HEK293 (cell line): Measurements from ENCODE around the gene MLF2.

ENCODE experiments used
- CTCF ChIA-PET: fragments of 350-600 bp; formaldehyde crosslinking; extraction: SDS; loops from one replicate; lab custom pipeline; 2021; ENCODE audit warnings: antibody characterized with exemption; lab: Yijun Ruan, JAX
- POLR2A ChIA-PET: fragments of 300-600 bp; formaldehyde crosslinking; extraction: SDS; loops from one replicate; lab custom pipeline; 2020; ENCODE audit warnings: antibody characterized with exemption, inconsistent platforms; lab: Yijun Ruan, JAX
- H3K27ac ChIP-seq: fragments of 200-500 bp; sonication (Bioruptor generic); 2 replicates; pipeline ENCODE4 v1.5.1; 2014; ENCODE audit warnings: low read depth, low read length, control low read depth, inconsistent platforms; ENCODE audit errors: extremely low read depth
- H3K36me3 ChIP-seq, 2 experiments: fragments of 200-500 bp in 1 of 2; sonication (Bioruptor generic) in 1 of 2; 1 replicate in 1 of 2; 2 replicates in 1 of 2; pipeline ENCODE4 v1.5.1; 2014 to 2017; ENCODE audit warnings: inconsistent platforms in 2 of 2, low read length in 2 of 2; ENCODE audit not compliant: control insufficient read depth in 2 of 2, insufficient read depth in 1 of 2
- H3K4me1 ChIP-seq: fragments of 200-500 bp; sonication (Bioruptor generic); 2 replicates; pipeline ENCODE4 v1.5.1; 2014; ENCODE audit warnings: mild to moderate bottlenecking, low read length, inconsistent platforms; ENCODE audit not compliant: control insufficient read depth, insufficient read depth
- H3K4me3 ChIP-seq: 2 replicates; pipeline ENCODE4 v1.5.1; 2011; ENCODE audit warnings: low read depth, mild to moderate bottlenecking, control low read depth, low read length, moderate library complexity
- H3K9me3 ChIP-seq: fragments of 200-500 bp; sonication (Bioruptor generic); 2 replicates; pipeline ENCODE4 v1.5.1; 2014; ENCODE audit warnings: low read depth, low read length, inconsistent platforms; ENCODE audit not compliant: control insufficient read depth, insufficient read depth
- OVOL3 ChIP-seq: fragments of 450-650 bp; formaldehyde crosslinking; IDR thresholded peaks from 2 replicates; pipeline ENCODE4 v1.5.1; 2016; ENCODE audit warnings: missing biosample characterization, missing genetic modification characterization
- PBX3 ChIP-seq: sonication (generic); formaldehyde crosslinking; IDR thresholded peaks from 2 replicates; pipeline ENCODE4 v1.8.1; 2022; ENCODE audit warnings: mild to moderate bottlenecking, moderate library complexity, missing genetic modification reagents
- PRDM4 ChIP-seq: fragments of 450-650 bp; formaldehyde crosslinking; IDR thresholded peaks from 2 replicates; pipeline ENCODE4 v1.5.1; 2017; ENCODE audit warnings: missing biosample characterization, missing genetic modification characterization
- SCRT1 ChIP-seq: fragments of 450-650 bp; formaldehyde crosslinking; IDR thresholded peaks from 2 replicates; pipeline ENCODE4 v1.5.1; 2016; ENCODE audit warnings: missing biosample characterization, missing genetic modification characterization, borderline replicate concordance
- SETDB1 ChIP-seq: IDR thresholded peaks from one replicate; pipeline ENCODE4 v1.6.1; 2017; ENCODE audit warnings: mild to moderate bottlenecking, low read length, moderate library complexity, mixed read lengths; ENCODE audit not compliant: insufficient read length
- ZNF157 ChIP-seq: fragments of 450-650 bp; formaldehyde crosslinking; IDR thresholded peaks from 2 replicates; pipeline ENCODE4 v1.5.1; 2016; ENCODE audit warnings: missing biosample characterization, missing genetic modification characterization
- ZNF169 ChIP-seq: fragments of 450-650 bp; formaldehyde crosslinking; IDR thresholded peaks from 2 replicates; pipeline ENCODE4 v1.5.1; 2016; ENCODE audit warnings: missing biosample characterization, missing genetic modification characterization
- ZNF248 ChIP-seq: fragments of 450-650 bp; formaldehyde crosslinking; IDR thresholded peaks from 2 replicates; pipeline ENCODE4 v1.5.1; 2017; ENCODE audit warnings: missing biosample characterization, missing genetic modification characterization
- ZNF433 ChIP-seq: fragments of 450-650 bp; formaldehyde crosslinking; IDR thresholded peaks from 2 replicates; pipeline ENCODE4 v1.5.1; 2016; ENCODE audit warnings: missing biosample characterization, missing genetic modification characterization, low read depth
- ZNF645 ChIP-seq: fragments of 450-650 bp; formaldehyde crosslinking; IDR thresholded peaks from 2 replicates; pipeline ENCODE4; 2016; ENCODE audit warnings: missing biosample characterization, missing genetic modification characterization
- ZNF654 ChIP-seq: fragments of 450-650 bp; formaldehyde crosslinking; IDR thresholded peaks from 2 replicates; pipeline ENCODE4 v1.5.1; 2016; ENCODE audit warnings: low read depth, missing biosample characterization, missing genetic modification characterization
- ZNF777 ChIP-seq: fragments of 450-650 bp; formaldehyde crosslinking; IDR thresholded peaks from 2 replicates; pipeline ENCODE4 v1.5.1; 2017; ENCODE audit warnings: missing biosample characterization, missing genetic modification characterization, borderline replicate concordance
- ZNF830 ChIP-seq: fragments of 450-650 bp; IDR thresholded peaks from 2 replicates; pipeline ENCODE4 v1.5.0; 2018; ENCODE audit warnings: missing biosample characterization, missing genetic modification characterization, low read depth, mild to moderate bottlenecking, moderate library complexity
- TF ChIP-seq, protein P1 (sequence below): fragments of 450-650 bp; IDR thresholded peaks from 2 replicates; pipeline ENCODE4 v1.5.1; 2018; ENCODE audit warnings: missing biosample characterization, mild to moderate bottlenecking, missing genetic modification characterization
- TF ChIP-seq, protein P2 (sequence below): fragments of 450-650 bp; formaldehyde crosslinking; IDR thresholded peaks from 2 replicates; pipeline ENCODE4 v1.5.1; 2016; ENCODE audit warnings: missing biosample characterization, missing genetic modification characterization
- TF ChIP-seq, protein P3 (sequence below): fragments of 450-650 bp; formaldehyde crosslinking; IDR thresholded peaks from 2 replicates; pipeline ENCODE4 v1.5.1; 2016; ENCODE audit warnings: missing biosample characterization, missing genetic modification characterization

Gene MLF2

GRCh38 chr12:6745741-6746525 is 7.0 kb downstream of the MLF2 start:
- ChIA-PET POLR2A (interaction anchor here (0.6 to 1.2 kb wide), 3 partner anchors 22 to 105 kb away, joined by 3 to 4 read pairs (median 3); partner anchors contain the start of genes CDCA3 and COPS7A), CTCF (interaction anchor here (1.1 to 1.2 kb wide), 3 partner anchors 9 to 32 kb away, joined by 3 to 4 read pairs (median 4); no protein-coding TSS in a partner anchor)
- Histone ChIP-seq H3K4me3 (no peak overlapping the region), H3K4me1 (no peaks in the 10 kb centered on the region), H3K9me3 (no peaks in the 10 kb centered on the region), H3K36me3 (peaks cover 31 to 54% of the 10 kb centered on the region in 2 experiments)
- TF ChIP-seq ZNF777 (tag by site-specific recombination): no peak
- TF ChIP-seq ZNF654 (tag by site-specific recombination): no peak
- TF ChIP-seq, protein P1, sequence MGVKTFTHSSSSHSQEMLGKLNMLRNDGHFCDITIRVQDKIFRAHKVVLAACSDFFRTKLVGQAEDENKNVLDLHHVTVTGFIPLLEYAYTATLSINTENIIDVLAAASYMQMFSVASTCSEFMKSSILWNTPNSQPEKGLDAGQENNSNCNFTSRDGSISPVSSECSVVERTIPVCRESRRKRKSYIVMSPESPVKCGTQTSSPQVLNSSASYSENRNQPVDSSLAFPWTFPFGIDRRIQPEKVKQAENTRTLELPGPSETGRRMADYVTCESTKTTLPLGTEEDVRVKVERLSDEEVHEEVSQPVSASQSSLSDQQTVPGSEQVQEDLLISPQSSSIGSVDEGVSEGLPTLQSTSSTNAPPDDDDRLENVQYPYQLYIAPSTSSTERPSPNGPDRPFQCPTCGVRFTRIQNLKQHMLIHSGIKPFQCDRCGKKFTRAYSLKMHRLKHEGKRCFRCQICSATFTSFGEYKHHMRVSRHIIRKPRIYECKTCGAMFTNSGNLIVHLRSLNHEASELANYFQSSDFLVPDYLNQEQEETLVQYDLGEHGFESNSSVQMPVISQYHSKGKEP (tag by site-specific recombination): no peak
- TF ChIP-seq PRDM4 (tag by site-specific recombination): no peak
- no peak for TF ChIP-seq SETDB1
- TF ChIP-seq OVOL3 (tag by site-specific recombination): no peak
- TF ChIP-seq ZNF830 (tag by site-specific recombination): no peak
- no peak for TF ChIP-seq PBX3 (CRISPR knock-in tag)
- TF ChIP-seq, protein P2, sequence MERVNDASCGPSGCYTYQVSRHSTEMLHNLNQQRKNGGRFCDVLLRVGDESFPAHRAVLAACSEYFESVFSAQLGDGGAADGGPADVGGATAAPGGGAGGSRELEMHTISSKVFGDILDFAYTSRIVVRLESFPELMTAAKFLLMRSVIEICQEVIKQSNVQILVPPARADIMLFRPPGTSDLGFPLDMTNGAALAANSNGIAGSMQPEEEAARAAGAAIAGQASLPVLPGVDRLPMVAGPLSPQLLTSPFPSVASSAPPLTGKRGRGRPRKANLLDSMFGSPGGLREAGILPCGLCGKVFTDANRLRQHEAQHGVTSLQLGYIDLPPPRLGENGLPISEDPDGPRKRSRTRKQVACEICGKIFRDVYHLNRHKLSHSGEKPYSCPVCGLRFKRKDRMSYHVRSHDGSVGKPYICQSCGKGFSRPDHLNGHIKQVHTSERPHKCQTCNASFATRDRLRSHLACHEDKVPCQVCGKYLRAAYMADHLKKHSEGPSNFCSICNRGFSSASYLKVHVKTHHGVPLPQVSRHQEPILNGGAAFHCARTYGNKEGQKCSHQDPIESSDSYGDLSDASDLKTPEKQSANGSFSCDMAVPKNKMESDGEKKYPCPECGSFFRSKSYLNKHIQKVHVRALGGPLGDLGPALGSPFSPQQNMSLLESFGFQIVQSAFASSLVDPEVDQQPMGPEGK (tag by site-specific recombination): no peak
- no peak for TF ChIP-seq ZNF169 (tag by site-specific recombination)
- no peak for TF ChIP-seq ZNF645 (tag by site-specific recombination)
- TF ChIP-seq SCRT1: no peak
- TF ChIP-seq, protein P3, sequence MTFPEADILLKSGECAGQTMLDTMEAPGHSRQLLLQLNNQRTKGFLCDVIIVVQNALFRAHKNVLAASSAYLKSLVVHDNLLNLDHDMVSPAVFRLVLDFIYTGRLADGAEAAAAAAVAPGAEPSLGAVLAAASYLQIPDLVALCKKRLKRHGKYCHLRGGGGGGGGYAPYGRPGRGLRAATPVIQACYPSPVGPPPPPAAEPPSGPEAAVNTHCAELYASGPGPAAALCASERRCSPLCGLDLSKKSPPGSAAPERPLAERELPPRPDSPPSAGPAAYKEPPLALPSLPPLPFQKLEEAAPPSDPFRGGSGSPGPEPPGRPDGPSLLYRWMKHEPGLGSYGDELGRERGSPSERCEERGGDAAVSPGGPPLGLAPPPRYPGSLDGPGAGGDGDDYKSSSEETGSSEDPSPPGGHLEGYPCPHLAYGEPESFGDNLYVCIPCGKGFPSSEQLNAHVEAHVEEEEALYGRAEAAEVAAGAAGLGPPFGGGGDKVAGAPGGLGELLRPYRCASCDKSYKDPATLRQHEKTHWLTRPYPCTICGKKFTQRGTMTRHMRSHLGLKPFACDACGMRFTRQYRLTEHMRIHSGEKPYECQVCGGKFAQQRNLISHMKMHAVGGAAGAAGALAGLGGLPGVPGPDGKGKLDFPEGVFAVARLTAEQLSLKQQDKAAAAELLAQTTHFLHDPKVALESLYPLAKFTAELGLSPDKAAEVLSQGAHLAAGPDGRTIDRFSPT (tag by site-specific recombination): no peak
- TF ChIP-seq ZNF433 (tag by site-specific recombination): no peak
- no peak for TF ChIP-seq ZNF248 (tag by site-specific recombination)
- TF ChIP-seq ZNF157 (tag by site-specific recombination): no peak
- TF ChIP-seq, all 188 proteins: peak for 0
- H3K27ac ChIP-seq: no peak overlapping the region
